ENCODE results near the gene GPR107.

GPR107 gene

DNA sequence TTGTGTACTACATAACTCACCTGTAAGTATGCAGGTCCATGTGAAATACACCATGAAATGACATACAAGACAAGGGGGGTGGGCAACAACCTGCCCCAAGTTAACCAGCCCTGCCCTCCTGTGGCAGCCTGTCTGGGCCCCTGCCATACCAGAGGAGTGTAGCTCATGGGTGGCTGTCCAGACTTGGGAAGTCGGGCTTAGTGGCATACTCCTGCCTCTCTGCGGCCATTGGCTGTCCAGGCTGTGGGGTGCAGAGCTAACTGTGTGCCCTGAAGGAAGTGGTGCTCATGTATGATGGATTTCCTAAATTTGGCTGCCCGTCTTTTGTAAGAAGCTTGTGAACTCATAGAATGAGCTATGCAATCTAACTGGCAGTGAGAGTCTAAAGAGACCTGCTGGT is 47.0 kb downstream of the GPR107 start:
- TF ChIP-seq, protein P1, sequence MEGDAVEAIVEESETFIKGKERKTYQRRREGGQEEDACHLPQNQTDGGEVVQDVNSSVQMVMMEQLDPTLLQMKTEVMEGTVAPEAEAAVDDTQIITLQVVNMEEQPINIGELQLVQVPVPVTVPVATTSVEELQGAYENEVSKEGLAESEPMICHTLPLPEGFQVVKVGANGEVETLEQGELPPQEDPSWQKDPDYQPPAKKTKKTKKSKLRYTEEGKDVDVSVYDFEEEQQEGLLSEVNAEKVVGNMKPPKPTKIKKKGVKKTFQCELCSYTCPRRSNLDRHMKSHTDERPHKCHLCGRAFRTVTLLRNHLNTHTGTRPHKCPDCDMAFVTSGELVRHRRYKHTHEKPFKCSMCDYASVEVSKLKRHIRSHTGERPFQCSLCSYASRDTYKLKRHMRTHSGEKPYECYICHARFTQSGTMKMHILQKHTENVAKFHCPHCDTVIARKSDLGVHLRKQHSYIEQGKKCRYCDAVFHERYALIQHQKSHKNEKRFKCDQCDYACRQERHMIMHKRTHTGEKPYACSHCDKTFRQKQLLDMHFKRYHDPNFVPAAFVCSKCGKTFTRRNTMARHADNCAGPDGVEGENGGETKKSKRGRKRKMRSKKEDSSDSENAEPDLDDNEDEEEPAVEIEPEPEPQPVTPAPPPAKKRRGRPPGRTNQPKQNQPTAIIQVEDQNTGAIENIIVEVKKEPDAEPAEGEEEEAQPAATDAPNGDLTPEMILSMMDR (IDR thresholded peaks at IDR 0.05; ENCODE audit: insufficient read depth, low read depth, low read length, missing control alignments): no peak
- no peak overlapping the region for H3K4me3 ChIP-seq (ENCODE audit: low read length)
- no peak for DNase-seq (ENCODE audit: low read depth)

DNA sequence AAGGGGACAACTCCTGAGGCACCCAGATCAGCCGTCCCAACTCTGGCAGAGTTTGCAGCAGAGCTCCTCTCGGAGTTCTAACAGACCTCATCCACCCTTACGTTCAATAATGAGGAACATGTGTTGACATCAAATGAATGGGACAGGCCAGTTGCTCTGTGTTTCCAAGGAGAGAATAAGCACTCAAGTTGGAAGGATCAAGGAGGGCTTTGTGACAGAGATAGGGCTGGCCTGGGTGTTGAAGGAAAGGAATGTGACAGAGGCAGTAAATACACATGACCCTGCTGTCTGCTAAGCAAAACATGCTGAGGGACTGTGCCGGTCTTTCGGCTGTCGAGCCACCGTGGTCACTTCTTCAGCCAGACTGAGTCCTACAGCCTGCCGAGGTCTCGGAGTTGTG is 48.2 kb downstream of the GPR107 start:
- H3K4me3 ChIP-seq (ENCODE audit: low read length): no peak overlapping the region
- DNase-seq (ENCODE audit: low read depth): no peak
- TF ChIP-seq, protein P1 (IDR thresholded peaks at IDR 0.05; ENCODE audit: insufficient read depth, low read depth, low read length, missing control alignments): no peak

DNA sequence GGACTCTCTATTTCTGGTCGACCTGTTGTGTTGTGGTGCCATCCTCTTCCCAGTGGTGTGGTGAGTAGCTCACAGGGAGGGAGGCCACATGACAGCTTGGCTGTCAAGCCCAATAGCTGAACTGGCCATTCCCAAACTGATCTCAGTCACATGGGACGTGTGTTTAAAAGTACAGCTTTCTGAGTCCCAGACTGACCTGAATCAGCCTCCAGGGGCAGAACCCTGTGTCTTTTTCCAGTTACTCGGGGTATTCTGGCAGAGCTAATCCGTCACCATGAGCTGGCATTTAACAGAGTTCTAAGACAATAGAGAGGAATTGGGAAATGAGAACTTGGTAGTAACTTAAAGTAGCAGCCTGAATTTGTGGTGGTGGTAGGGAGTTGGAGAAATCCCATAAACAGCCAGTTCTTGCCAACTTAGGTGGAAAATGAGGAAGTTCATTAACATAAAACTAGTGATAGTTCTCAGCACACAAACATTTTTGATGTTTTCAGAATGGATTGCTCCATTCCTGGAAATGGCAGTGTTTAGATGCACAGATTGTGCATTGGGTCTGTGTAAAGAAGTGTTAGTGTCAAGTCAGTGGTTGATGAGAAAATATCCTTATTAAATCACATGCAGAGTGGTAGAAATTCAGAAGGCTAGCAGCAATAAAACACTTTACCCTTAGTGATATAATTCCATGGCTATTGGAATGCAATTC is 50.9 kb downstream of the GPR107 start:
- H3K4me3 ChIP-seq (ENCODE audit: low read length): no peak overlapping the region
- TF ChIP-seq, protein P1 (IDR thresholded peaks at IDR 0.05; ENCODE audit: insufficient read depth, low read depth, low read length, missing control alignments): no peak
- DNase-seq (ENCODE audit: low read depth): no peak

DNA sequence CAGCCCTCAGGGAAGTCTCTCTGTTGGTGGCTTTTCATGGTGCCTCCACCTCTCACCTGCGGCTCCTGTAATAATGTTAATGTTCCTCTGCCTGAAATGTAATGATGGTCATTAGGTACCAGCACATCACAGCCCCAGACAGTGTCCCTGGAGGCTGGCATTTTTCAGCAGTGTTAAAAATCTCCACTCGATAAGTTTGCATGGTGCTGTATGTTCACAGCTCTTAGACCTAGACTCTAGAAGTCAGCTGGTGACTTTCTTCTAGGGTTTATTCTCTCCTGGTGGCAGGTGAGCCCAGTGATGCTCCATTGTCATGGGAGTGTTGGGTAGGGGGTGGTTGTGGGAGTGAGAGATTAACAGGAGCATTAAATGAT is 53.1 kb downstream of the GPR107 start:
- DNase-seq (ENCODE audit: low read depth): no peak
- no peak overlapping the region for H3K4me3 ChIP-seq (ENCODE audit: low read length)
- TF ChIP-seq, protein P1 (IDR thresholded peaks at IDR 0.05; ENCODE audit: insufficient read depth, low read depth, low read length, missing control alignments): no peak

DNA sequence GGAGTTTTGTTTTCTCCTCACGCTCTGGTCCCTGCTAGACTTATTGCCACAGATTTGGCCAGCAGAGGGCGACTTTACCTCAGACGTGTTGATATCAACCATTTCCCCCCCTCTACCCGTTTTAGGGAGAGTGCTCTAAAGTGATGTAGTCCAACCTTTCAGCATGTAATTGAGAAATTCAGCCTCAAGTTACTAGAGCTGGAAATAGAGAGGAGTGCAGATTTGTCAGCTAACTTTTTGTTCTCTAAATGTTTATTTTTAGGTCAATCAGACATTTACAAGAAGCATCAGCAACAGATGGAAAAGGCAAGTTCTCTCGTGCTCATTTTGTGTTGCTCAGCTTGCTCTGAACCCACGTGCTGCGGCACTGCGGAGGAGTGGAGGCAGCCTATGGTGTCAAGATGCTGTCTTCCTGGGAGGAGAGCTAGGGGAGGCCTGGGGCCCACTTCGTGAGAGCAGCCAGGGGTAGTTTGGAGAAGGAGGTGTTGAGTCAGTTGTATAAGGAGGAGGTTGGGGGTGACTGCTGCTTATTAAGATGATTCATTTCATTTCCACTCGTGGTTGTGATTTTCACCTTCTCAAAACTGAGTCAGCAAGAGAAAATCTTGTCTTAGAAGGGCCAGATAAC is 53.6 kb downstream of the GPR107 start:
- no peak overlapping the region for H3K4me3 ChIP-seq (ENCODE audit: low read length)
- TF ChIP-seq, protein P1 (IDR thresholded peaks at IDR 0.05; ENCODE audit: insufficient read depth, low read depth, low read length, missing control alignments): peak; percentile 84
- peak; percentile 76 for DNase-seq (ENCODE audit: low read depth)

DNA sequence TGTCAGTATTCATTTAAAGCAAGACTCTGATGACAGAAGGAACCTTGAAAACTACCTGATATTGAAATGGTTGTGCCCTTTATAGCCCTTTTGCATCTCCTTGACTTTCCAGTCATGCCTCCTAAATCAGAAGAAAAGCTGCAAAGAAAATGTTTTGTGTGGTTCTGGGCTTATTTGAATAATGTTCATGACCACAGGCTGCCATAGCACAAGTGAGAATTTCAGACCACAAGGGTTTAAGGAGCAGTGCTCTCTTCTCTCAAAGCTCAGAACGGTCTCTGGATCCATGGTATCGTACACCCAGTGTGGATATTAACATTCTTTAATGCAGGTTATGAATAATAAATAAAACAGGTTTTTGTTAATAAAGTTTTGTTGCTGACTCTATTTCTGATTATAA is 54.2 kb downstream of the GPR107 start:
- TF ChIP-seq, protein P1 (IDR thresholded peaks at IDR 0.05; ENCODE audit: insufficient read depth, low read depth, low read length, missing control alignments): no peak

DNA sequence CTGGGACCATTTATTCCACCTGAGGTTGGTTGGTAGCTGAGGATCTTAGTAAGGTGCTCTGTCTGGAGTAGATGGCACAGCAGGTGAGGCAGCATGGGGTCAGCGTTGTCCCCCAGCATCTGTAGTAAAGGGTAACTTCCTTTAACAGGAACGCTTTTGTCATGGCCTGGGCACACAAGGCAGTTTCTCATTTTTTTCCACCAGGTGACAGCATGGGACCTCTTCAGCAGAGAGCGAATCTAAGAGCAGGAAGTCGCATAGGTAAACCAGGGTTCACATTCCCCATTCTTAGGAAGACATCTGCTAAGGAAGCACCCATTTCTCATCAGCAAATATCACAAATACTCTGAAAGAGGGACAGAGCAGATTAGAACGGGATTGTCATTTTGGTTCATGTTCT is 56.5 kb downstream of the GPR107 start:
- TF ChIP-seq, protein P1 (IDR thresholded peaks at IDR 0.05; ENCODE audit: insufficient read depth, low read depth, low read length, missing control alignments): peak; percentile 37
- no peak overlapping the region for H3K4me3 ChIP-seq (ENCODE audit: low read length)
- DNase-seq (ENCODE audit: low read depth): no peak

More for the DNA sequence above, 54.2 kb downstream of the GPR107 start:
- DNase-seq (ENCODE audit: low read depth): no peak
- no peak overlapping the region for H3K4me3 ChIP-seq (ENCODE audit: low read length)
